Measurements from ENCODE around the gene TAX1BP1. TPM values are rescaled to one million over a fixed set of nuclear protein-coding genes. Genes with fewer than 3 reads are reported as not detected.
"Not testable (repeated sequence)": the region's sequence is repeated elsewhere in the genome, so short reads cannot be mapped to it uniquely, and the experiment has no call there.

The TAX1BP1 gene
- total and polyA plus RNA-seq, 5 experiments from 2014 or later = 98.9 to 131 (median 121) TPM

DNA sequence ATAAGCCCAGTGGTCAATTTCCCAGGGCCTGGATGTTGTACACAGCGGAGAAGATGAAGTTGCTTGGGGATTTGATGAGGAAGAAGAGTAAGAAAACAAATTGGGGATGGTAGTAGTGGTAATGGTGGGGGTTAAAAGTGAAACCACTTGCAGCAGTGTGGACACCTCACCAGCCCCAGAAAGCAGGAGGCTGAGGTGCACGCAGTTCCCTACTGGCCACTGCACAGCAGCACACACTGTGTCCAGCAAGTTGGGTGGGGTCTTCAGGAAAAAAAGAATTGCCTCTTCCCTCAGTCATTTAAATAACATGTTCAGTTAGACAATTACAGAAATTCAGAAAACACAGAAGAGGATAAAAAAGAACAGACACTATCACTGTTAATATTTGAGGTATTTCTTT, 96.6 kb downstream of the TAX1BP1 start:
- peak overlapping the region in 6 of 10 donors; percentile 10 to 74 (median 42) for H3K27ac Mint-ChIP-seq

DNA sequence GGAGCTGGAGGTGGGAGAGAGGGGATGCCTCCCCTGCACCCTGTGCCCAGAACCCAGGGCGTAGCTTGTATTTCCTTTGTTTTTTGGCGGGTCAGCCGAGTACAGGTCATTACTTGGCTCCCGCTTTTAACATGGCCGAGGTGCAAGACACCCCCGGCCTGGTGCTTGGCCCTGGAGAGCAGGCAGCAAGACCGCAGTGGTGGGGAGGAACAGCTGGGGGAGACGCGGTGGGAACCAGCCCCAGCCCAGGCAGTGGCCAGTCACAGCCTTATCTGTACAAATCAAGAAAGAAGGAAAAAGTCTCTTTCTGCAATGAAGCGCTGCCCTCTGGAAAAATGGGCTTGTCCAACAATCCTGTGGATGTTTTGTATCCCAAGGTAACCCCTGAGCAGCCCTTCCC, 99.1 kb downstream of the TAX1BP1 start:
- no peaks in the 10 kb centered on the region for H3K27me3 Mint-ChIP-seq
- H3K4me3 Mint-ChIP-seq = no peak overlapping the region
- peaks cover 13 to 20% (median 16%) of the 10 kb centered on the region in 4 donors for H3K4me1 Mint-ChIP-seq
- POLR2A ChIA-PET = no interaction called here
- peak overlapping the region in 1 of 10 donors; percentile 84 for H3K27ac Mint-ChIP-seq
- ATAC-seq (no peak), DNase-seq (no peak)
- H3K36me3 Mint-ChIP-seq = peaks cover 0 to 4% (median 0%) of the 10 kb centered on the region in 3 donors
- no peaks in the 10 kb centered on the region for H3K9me3 Mint-ChIP-seq

More for the DNA sequence above, 96.6 kb downstream of the TAX1BP1 start:
- ATAC-seq (no peak), DNase-seq (no peak)
- Mint-ChIP-seq H3K36me3 (peaks cover 0 to 18% (median 7%) of the 10 kb centered on the region in 3 donors), H3K4me1 (peaks cover 13 to 20% (median 16%) of the 10 kb centered on the region in 4 donors), H3K9me3 (no peaks in the 10 kb centered on the region), H3K4me3 (no peak overlapping the region), H3K27me3 (no peaks in the 10 kb centered on the region)
- POLR2A ChIA-PET = no interaction called here

DNA sequence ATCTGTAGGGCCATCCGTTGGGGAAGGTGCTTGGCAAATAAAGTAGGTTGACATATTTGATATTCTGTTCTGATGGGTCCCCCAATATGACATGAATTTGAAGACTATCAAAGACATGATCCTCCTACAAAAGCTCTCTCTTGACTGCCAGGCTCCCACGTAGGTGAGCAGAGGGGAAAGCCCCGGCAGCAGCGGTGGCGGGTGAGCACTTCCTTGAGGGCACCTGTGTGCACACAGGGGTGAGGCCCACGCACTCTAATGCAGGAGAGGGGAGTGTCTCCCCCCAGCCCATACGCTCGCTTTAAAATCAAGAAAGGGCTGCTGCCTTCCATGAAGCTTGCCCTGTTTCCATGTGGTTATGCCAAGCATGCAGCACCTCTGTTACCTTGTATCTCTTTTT, 100.4 kb downstream of the TAX1BP1 start:
- DNase-seq = peak in 4 of 10 donors; percentile 20 to 45 (median 34)
- no peaks in the 10 kb centered on the region for H3K9me3 Mint-ChIP-seq
- H3K27me3 Mint-ChIP-seq = no peaks in the 10 kb centered on the region
- H3K4me3 Mint-ChIP-seq = peak overlapping the region in 2 of 10 donors; percentile 15 to 74
- peaks cover 0 to 4% (median 0%) of the 10 kb centered on the region in 3 donors for H3K36me3 Mint-ChIP-seq
- H3K4me1 Mint-ChIP-seq = peaks cover 11 to 20% (median 16%) of the 10 kb centered on the region in 4 donors
- peak; percentile 75 to 93 for ATAC-seq
- POLR2A ChIA-PET = no interaction called here
- H3K27ac Mint-ChIP-seq = peak overlapping the region in 7 of 10 donors; percentile 34 to 77 (median 45)

DNA sequence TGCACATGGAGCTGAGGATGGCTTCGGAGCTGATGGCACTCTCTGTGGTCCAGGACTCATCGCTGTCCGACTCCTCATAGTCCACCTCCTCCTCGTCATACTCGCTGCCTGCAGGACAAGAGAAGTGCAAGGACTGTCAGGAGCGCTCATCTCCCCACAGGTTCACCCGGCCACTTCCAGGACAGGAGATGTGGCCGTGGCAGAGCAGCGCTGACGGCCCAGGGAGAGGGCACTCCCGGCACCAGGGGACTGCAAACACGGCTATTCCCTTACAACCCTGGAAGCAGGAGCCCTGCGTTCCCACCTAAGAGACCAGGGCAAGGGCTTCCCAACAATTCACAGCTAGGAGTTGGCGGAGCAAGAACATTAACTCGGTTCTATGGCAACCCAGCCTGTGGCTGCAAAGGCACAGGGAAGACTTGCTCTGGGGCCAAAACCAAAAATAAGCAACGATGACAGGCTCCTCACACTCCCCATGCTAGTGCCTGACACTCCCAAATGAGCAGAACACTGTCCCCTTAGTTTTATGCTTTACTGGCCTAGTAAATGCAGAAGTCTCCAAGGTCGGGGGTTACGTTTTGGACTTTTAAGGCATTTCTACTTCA, 100.9 kb downstream of the TAX1BP1 start:
- ATAC-seq = no peak
- Mint-ChIP-seq H3K9me3 (no peaks in the 10 kb centered on the region), H3K4me3 (peak overlapping the region in 1 of 10 donors; percentile 15), H3K36me3 (peaks cover 0 to 5% (median 0%) of the 10 kb centered on the region in 3 donors), H3K27ac (peak overlapping the region in 1 of 10 donors; percentile 45), H3K4me1 (peaks cover 12 to 19% (median 16%) of the 10 kb centered on the region in 4 donors), H3K27me3 (no peaks in the 10 kb centered on the region)
- POLR2A ChIA-PET = no interaction called here
- no peak for DNase-seq

DNA sequence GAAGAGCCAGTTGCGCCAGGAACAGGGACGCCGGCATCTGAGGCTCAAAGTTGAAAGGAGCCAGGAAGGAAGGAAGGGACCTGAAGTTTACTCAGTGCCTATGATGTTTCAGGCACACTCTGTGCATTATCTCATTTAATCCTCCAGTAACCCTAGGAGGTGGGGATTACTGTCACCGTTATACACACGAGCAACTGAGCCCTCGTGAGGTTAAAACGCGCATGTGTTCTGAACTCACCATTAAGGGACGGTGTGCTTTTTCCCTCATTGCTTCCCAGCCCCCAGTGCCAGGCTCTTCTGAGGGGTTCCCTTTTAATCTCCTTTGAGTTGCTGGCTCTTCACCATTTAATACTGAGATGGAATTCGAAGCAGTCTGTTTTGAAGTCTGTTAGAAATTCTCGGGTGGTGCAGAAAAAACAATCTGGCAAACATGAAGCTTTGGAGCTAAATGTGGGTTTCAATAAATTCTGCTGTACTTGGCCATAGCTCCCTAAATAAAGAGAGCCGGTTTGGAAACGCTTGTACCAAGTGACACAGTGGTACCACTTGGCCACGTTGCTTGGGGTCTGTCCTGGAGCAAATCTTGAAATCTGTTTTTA, 102.2 kb downstream of the TAX1BP1 start:
- ATAC-seq = no peak
- no peak for DNase-seq
- Mint-ChIP-seq H3K27ac (peak overlapping the region in 3 of 10 donors; percentile 34 to 43 (median 36)), H3K4me3 (no peak overlapping the region), H3K36me3 (peaks cover 0 to 7% (median 0%) of the 10 kb centered on the region in 3 donors), H3K4me1 (peaks cover 11 to 16% (median 14%) of the 10 kb centered on the region in 4 donors), H3K27me3 (no peaks in the 10 kb centered on the region), H3K9me3 (no peaks in the 10 kb centered on the region)
- POLR2A ChIA-PET = no interaction called here

DNA sequence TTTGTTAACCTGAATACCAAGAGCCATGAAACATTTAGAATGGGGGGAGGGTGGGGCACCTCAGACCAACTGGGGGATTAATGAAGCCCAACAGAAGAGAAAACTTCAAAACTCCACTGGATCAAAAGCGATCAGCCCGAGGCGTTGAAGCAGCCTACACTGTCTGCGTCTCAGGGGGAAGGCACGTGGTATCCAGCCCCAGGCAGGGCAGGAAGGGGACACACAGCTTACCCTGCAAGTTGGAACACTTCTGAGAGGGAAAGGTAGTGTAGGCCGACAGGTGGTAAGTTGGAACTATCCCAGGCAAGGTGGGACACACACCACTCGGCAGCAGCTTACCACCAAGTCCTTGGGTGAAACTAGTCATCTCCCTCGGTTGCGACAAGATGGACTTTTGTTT, 102.9 kb downstream of the TAX1BP1 start:
- no peak for DNase-seq
- POLR2A ChIA-PET = no interaction called here
- H3K9me3 Mint-ChIP-seq = no peaks in the 10 kb centered on the region
- H3K27me3 Mint-ChIP-seq = no peaks in the 10 kb centered on the region
- ATAC-seq = no peak
- no peak overlapping the region for H3K4me3 Mint-ChIP-seq
- H3K27ac Mint-ChIP-seq = peak overlapping the region in 1 of 10 donors; percentile 1
- H3K4me1 Mint-ChIP-seq = peaks cover 11 to 16% (median 14%) of the 10 kb centered on the region in 4 donors
- peaks cover 0 to 7% (median 0%) of the 10 kb centered on the region in 3 donors for H3K36me3 Mint-ChIP-seq

DNA sequence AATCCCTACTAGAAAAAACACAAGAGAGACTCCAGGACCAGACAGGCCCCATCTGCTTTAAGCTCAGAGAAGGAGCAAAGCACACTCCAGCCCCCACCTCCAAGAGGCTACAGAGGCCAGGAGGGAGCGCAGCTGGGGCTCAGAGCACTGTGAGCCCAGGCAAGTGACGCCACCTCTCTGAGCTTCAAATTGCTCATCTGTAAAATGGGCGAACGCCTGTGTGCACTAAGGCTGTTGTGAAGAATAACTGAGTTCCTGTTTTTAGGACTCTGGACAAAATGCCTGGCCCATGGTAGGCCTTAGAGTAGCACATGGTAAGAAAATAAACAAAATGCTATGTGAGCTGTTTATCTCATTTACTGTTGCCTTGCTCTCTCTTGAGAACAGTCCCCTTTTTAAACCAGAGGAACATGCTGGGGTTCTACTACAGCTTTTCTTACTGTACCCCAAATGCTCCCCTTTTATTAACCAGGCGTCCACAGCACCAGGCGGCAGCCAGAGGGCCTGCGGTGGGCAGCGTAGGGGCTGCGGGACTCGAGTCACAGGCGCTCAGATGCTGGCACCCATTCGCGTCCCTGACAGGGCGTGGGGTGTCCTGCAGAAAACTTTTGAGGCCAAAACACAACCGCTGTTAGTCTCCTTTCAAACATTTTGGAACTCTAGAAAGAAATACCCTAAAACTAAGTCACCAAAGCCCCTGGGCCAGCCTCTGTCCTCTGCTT, 103.8 kb downstream of the TAX1BP1 start:
- ATAC-seq = no peak
- peaks cover 11 to 14% (median 12%) of the 10 kb centered on the region in 4 donors for H3K4me1 Mint-ChIP-seq
- no peak overlapping the region for H3K4me3 Mint-ChIP-seq
- peaks cover 0 to 4% (median 0%) of the 10 kb centered on the region in 3 donors for H3K36me3 Mint-ChIP-seq
- no peak for DNase-seq
- no peaks in the 10 kb centered on the region for H3K9me3 Mint-ChIP-seq
- POLR2A ChIA-PET = no interaction called here
- H3K27me3 Mint-ChIP-seq = no peaks in the 10 kb centered on the region
- no peak overlapping the region for H3K27ac Mint-ChIP-seq

DNA sequence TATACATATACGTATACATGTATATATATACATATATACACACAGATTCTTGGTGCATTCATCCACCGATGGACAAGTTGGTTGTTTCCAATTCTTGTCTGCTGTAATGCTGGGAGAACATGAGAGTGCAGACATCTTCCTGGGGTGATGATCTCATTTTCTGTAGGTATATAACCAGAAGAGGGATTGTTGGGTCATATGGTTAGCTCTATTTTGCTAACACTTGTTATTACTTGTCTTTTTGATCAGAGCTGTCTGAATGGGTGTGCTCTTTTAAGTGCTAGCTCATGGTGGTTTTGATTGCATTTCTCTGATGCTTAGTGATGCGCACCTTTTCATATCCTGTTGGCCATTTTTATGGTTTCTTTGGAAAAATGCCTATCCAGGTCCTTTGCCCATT, 106.4 kb downstream of the TAX1BP1 start:
- no peak for ATAC-seq
- POLR2A ChIA-PET = interaction anchor here (0.7 kb wide), 2 partner anchors 13 to 644 kb away, joined by 3 to 5 read pairs; no protein-coding TSS in a partner anchor
- no peak overlapping the region for H3K4me3 Mint-ChIP-seq
- H3K36me3 Mint-ChIP-seq = peaks cover 0 to 3% (median 2%) of the 10 kb centered on the region in 3 donors
- no peaks in the 10 kb centered on the region for H3K27me3 Mint-ChIP-seq
- H3K4me1 Mint-ChIP-seq = peaks cover 0 to 3% (median 0%) of the 10 kb centered on the region in 4 donors
- no peaks in the 10 kb centered on the region for H3K9me3 Mint-ChIP-seq
- DNase-seq = no peak
- no peak overlapping the region for H3K27ac Mint-ChIP-seq

DNA sequence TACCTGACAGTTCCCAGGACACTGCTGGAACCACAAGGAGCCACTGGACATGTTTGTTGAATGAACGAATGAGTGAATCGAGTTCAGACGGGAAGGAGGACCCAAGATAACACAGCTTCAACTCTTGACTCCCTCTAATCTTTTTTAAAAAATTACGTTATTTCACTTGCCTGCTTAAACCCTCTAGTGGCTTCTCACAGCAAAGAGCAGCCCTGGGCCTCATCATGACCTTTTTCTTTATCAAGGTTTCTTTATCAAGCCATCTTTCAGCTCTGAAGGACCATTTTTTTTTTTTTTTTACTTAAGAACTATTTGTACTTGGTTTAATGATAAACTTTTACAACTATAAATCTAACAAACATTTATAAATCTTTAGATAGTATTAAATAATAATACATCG, 110.6 kb downstream of the TAX1BP1 start:
- POLR2A ChIA-PET = no interaction called here
- Mint-ChIP-seq H3K27ac (no peak overlapping the region), H3K4me1 (peaks cover 0 to 8% (median 0%) of the 10 kb centered on the region in 4 donors), H3K36me3 (peaks cover 8 to 10% (median 10%) of the 10 kb centered on the region in 3 donors), H3K4me3 (no peak overlapping the region), H3K9me3 (peaks cover 0 to 9% (median 5%) of the 10 kb centered on the region in 9 donors), H3K27me3 (peaks cover 0 to 6% (median 0%) of the 10 kb centered on the region in 5 donors)
- DNase-seq (no peak), ATAC-seq (no peak)

DNA sequence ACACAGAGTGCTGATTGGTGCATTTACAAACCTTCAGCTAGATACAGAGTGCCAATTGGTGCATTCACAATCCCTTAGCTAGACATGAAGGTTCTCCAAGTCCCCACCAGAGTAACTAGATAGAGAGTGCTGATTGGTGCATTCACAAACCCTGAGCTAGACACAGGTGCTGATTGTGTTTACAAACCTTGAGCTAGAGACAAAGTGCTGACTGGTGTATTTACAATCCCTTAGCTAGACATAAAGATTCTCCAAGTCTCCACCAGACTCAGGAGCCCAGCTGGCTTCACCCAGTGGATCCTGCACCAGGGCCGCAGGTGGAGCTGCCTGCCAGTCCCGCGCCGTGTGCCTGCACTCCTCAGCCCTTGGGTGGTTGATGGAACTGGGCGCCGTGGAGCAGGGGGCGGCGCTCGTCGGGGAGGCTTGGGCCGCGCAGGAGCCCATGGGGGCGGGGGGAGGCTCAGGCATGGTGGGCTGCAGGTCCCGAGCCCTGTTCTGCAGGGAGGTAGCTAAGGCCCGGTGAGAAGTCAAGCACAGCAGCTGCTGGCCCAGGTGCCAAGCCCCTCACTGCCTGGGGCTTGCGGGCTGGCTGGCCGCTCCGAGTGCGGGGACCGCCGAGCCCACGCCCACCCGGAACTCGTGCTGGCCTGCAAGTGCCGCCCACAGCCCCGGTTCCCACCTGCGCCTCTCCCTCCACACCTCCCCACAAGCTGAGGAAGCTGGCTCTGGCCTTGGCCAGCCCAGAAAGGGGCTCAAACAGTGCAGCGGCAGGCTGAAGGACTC, 116.9 kb downstream of the TAX1BP1 start:
- H3K4me3 Mint-ChIP-seq, POLR2A ChIA-PET, H3K27ac Mint-ChIP-seq, H3K27me3 Mint-ChIP-seq, H3K4me1 Mint-ChIP-seq, DNase-seq, ATAC-seq: not testable (repeated sequence)
- Mint-ChIP-seq H3K36me3 (peaks cover 12 to 32% (median 17%) of the 10 kb centered on the region in 3 donors), H3K9me3 (peaks cover 0 to 31% (median 9%) of the 10 kb centered on the region in 9 donors)

DNA sequence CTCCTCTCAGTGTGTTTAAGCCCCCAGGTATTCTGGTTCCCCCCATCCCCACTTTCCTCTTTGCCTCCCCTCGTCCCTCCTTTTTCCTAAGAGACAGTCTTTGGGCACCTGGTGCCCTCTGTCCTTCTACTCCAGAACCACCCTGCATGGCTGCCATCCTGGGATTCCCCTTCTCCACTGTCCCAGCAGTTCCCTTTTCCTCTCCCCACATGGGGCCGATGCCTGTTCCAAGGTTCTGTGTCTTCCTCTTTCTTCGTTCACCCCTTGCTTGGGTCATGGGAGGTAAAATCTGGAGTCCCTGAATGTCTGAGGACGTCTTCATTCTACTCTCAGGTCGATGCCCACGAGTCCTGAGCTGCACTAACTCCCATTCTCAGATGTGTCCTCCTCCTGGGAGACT, 120.8 kb downstream of the TAX1BP1 start:
- peak overlapping the region in 2 of 10 donors; percentile 44 to 64 for H3K27ac Mint-ChIP-seq
- no peaks in the 10 kb centered on the region for H3K4me1 Mint-ChIP-seq
- H3K27me3 Mint-ChIP-seq = no peaks in the 10 kb centered on the region
- ATAC-seq (no peak), DNase-seq (no peak)
- H3K4me3 Mint-ChIP-seq = no peak overlapping the region
- H3K36me3 Mint-ChIP-seq = peaks cover 3 to 22% (median 7%) of the 10 kb centered on the region in 3 donors
- POLR2A ChIA-PET = no interaction called here
- H3K9me3 Mint-ChIP-seq = peaks cover 0 to 20% (median 3%) of the 10 kb centered on the region in 9 donors

DNA sequence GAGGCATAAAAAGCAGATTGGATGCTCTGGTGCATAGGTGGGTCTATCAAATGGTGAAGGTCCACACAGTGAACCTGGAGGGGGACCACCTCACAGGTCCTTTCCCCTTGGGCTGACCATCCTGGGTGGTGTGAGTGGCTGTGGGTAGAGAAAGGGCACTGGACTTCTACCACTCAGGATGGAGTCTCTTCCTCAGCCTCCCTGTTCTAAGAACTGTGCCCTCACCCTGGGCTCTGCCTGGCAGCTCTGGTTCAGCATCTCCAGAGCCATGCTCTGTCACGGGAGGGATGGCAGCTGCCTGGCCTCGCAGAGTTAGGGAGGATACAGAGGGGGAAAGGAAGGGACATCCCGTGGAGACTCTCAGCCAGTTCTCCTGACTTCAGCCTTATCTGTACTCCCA, 121.8 kb downstream of the TAX1BP1 start:
- no peak overlapping the region for H3K27ac Mint-ChIP-seq
- H3K9me3 Mint-ChIP-seq = peaks cover 0 to 12% (median 2%) of the 10 kb centered on the region in 9 donors
- no peak for ATAC-seq
- H3K27me3 Mint-ChIP-seq = no peaks in the 10 kb centered on the region
- POLR2A ChIA-PET = no interaction called here
- no peak overlapping the region for H3K4me3 Mint-ChIP-seq
- H3K36me3 Mint-ChIP-seq = peaks cover 0 to 15% (median 3%) of the 10 kb centered on the region in 3 donors
- no peak for DNase-seq
- peaks cover 0 to 5% (median 0%) of the 10 kb centered on the region in 4 donors for H3K4me1 Mint-ChIP-seq

All from naive thymus-derived CD8-positive, alpha-beta T cell (primary cell).